Endothelial cell of umbilical vein (primary cell): ENCODE data around the gene ITGA7.

Experiments used
- POLR2A ChIP-seq: IDR thresholded peaks from 2 replicates; pipeline ENCODE4 v1.6.1; 2012; ENCODE audit warnings: low read depth, mild to moderate bottlenecking, control low read depth, low read length
- TF ChIP-seq, protein P1 (sequence below), 2 donors: IDR thresholded peaks; 1 replicate in 1 of 2; 2 replicates in 1 of 2; pipeline ENCODE4 v1.5.1; 2011; ENCODE audit warnings: low read length in 2 of 2, mild to moderate bottlenecking in 2 of 2, moderate library complexity in 2 of 2, control low read depth in 1 of 2, inconsistent platforms in 1 of 2, low read depth in 1 of 2; ENCODE audit not compliant: insufficient read depth in 1 of 2; ENCODE audit errors: extremely low read depth in 1 of 2

DNA sequence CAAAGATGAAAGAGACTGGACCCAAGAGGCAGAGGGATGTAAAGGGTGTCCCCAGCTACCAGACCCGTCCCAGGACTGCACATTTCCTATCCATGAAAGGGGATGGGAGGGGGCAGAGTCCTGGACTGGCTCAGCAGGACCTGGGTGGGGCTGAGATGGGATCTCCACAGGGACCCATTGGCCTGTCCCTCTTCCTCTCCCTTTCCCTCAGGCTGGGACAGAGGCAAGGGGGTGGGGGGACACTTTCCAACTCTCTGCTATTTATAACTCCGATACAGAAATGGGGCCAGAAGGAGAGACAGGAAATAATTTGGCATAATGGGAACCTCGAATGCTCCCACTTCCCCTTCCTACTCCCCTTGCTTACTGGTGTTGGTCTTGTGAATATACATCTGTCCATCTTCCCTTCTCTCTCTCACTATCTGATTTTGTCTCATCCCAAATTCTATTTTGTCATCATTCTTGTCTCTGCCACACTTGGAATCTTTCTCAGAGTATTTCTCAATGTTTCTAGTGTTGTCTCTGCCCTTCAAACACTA is 1.1 kb upstream of the ITGA7 start:
- TF ChIP-seq, protein P1, sequence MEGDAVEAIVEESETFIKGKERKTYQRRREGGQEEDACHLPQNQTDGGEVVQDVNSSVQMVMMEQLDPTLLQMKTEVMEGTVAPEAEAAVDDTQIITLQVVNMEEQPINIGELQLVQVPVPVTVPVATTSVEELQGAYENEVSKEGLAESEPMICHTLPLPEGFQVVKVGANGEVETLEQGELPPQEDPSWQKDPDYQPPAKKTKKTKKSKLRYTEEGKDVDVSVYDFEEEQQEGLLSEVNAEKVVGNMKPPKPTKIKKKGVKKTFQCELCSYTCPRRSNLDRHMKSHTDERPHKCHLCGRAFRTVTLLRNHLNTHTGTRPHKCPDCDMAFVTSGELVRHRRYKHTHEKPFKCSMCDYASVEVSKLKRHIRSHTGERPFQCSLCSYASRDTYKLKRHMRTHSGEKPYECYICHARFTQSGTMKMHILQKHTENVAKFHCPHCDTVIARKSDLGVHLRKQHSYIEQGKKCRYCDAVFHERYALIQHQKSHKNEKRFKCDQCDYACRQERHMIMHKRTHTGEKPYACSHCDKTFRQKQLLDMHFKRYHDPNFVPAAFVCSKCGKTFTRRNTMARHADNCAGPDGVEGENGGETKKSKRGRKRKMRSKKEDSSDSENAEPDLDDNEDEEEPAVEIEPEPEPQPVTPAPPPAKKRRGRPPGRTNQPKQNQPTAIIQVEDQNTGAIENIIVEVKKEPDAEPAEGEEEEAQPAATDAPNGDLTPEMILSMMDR (IDR thresholded peaks at IDR 0.05; ENCODE audit: extremely low read depth in 1 of 2, insufficient read depth in 1 of 2, low read depth in 1 of 2, low read length in 2 of 2): no peak
- no peak for TF ChIP-seq POLR2A
